GM12891 (cell line): ENCODE results near the gene KAT7.

ENCODE experiments used
- POLR2A ChIP-seq: IDR thresholded peaks from 2 replicates; pipeline ENCODE4 v1.6.1; 2011; ENCODE audit warnings: low read depth, low read length, control low read depth
- POLR2AphosphoS5 ChIP-seq: IDR thresholded peaks from 2 replicates; pipeline ENCODE4 v1.6.1; 2011; ENCODE audit warnings: low read depth, low read length, control low read depth
- POU2F2 ChIP-seq: IDR thresholded peaks from 2 replicates; pipeline ENCODE4 v1.6.1; 2011; ENCODE audit warnings: low read depth, mild to moderate bottlenecking, control low read depth, low read length, moderate library complexity
- SPI1 ChIP-seq: IDR thresholded peaks from 2 replicates; pipeline ENCODE4 v1.6.1; 2011; ENCODE audit warnings: low read depth, low read length, control low read depth
- TAF1 ChIP-seq: IDR thresholded peaks from 2 replicates; pipeline ENCODE4 v1.6.1; 2011; ENCODE audit warnings: low read depth, low read length, control low read depth

DNA sequence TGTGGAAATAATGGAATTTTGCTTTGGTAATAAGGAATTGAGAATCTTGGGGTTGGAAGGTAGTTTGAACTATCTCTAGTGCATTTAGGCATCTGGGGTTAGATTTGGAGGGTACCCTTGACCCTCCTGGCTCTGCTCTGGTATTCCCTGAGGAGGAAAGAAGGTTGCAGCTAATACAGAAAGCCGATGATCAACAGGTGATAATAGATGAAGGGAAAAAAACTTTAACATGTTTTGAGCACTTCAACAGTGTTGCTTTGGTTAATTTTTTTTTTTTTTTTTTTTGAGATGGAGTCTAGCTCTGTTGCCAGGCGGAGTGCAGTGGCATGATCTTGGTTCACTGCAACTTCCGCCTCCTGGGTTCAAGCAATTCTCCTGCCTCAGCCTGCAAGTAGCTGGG is 4.8 kb downstream of the KAT7 start:
- TF ChIP-seq POLR2AphosphoS5 (no peak), POLR2A (no peak), POU2F2 (no peak), TAF1 (no peak), SPI1 (no peak)
